GM20431 (cell line): Measurements from ENCODE around the gene RAP1B.

ENCODE experiments used
- in situ Hi-C: fragments of 300-500 bp; cut with MseI, MboI; formaldehyde crosslinking; loops from one replicate; pipeline ENCODE4 v1.15.0; 2020; ENCODE audit warnings: low sequenced_read_pairs; ENCODE audit not compliant: unreplicated experiment

Gene RAP1B

GRCh38 chr12:68686595-68687521, 76.2 kb downstream of the RAP1B start, which contains the start of gene NUP107:
Gene NUP107 (plus strand): TSS chr12:68686978. CDS start chr12:68687066, 88 bp downstream.
- in situ Hi-C loops, result loop anchor here (25.0 kb wide), 1 partner anchor 350 kb away; the partner anchor contains the start of gene MDM1

- in situ Hi-C loops, result loop anchor here (25.0 kb wide), 1 partner anchor 358 kb away; the partner anchor contains the start of gene MDM1
Observed at GRCh38 chr12:68695454-68695853, 84.8 kb downstream of the RAP1B start.

DNA sequence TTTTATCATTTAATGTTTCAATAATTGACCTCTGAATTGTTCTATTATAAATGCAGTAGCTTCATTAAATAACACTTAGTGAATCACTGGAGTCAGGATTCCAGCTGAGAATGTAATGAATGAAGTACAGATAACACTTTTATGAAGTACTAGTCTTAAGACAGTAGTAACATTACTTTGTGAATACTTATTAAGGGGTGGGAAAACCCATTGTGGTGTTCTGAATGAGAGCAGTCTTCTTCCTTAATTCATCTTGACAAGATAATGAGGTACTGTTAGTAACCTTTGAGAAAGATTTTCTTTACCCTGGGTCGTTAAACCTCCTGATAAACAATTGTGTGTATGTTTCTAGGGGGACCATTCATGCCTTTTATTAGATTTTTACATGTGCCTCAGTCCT, 88.8 kb downstream of the RAP1B start:
- in situ Hi-C loops, result loop anchor here (25.0 kb wide), 1 partner anchor 362 kb away; the partner anchor contains the start of gene MDM1
